Ascending aorta (tissue), 2 donors: ENCODE data around the gene STK26. TPM values are rescaled to one million over a fixed set of nuclear protein-coding genes. Genes with fewer than 3 reads are reported as not detected.
A peak's percentile ranks its signal among the peaks of the same experiment; 100 is the strongest.

Source experiments
- DNase-seq, 2 donors: peaks; one replicate each; pipeline ENCODE4 v3.0.0-alpha.2; 2019; ENCODE audit warnings: low spot score in 2 of 2
- H3K27ac ChIP-seq, 2 donors: fragments of 200-600 bp; sonication (generic); one replicate each; pipeline ENCODE4 v1.5.1; 2016 to 2017; ENCODE audit warnings: mild to moderate bottlenecking in 1 of 2
- H3K27me3 ChIP-seq: fragments of 200-600 bp; sonication (generic); one replicate; pipeline ENCODE4 v1.5.1; 2017
- H3K36me3 ChIP-seq, 2 donors: fragments of 200-600 bp; sonication (generic); one replicate each; pipeline ENCODE4 v1.5.1; 2016
- H3K4me1 ChIP-seq, 2 donors: fragments of 200-600 bp; sonication (generic); one replicate each; pipeline ENCODE4 v1.5.1; 2016 to 2017; ENCODE audit warnings: mild to moderate bottlenecking in 1 of 2
- H3K4me3 ChIP-seq, 2 donors: fragments of 200-600 bp; sonication (generic); one replicate each; pipeline ENCODE4 v1.5.1; 2016 to 2017; ENCODE audit warnings: mild to moderate bottlenecking in 1 of 2
- H3K9me3 ChIP-seq, 2 donors: fragments of 200-600 bp; sonication (generic); one replicate each; pipeline ENCODE4 v1.5.1; 2016
- intact Hi-C: fragments of 100-400 bp; cut with DNase I; formaldehyde crosslinking; loops from one replicate; pipeline ENCODE4 v1.15.1; 2023
- total RNA-seq: library from RNA; depleted of rRNA; stranded (reverse); fragments of >200 nt; gene quantifications from one replicate; pipeline ENCODE4 v1.1.0, GENCODE V29; 2016
- TF ChIP-seq, protein P1 (sequence below), 3 experiments: fragments of 200-600 bp in 2 of 3; fragments of 450-650 bp in 1 of 3; sonication (generic) in 2 of 3; IDR thresholded peaks; one replicate each; pipeline ENCODE4 v1.5.1; 2016 to 2019; ENCODE audit warnings: antibody characterized with exemption in 3 of 3, mild to moderate bottlenecking in 1 of 3, moderate library complexity in 1 of 3

Gene STK26
- total RNA-seq: 1.8 TPM

DNA sequence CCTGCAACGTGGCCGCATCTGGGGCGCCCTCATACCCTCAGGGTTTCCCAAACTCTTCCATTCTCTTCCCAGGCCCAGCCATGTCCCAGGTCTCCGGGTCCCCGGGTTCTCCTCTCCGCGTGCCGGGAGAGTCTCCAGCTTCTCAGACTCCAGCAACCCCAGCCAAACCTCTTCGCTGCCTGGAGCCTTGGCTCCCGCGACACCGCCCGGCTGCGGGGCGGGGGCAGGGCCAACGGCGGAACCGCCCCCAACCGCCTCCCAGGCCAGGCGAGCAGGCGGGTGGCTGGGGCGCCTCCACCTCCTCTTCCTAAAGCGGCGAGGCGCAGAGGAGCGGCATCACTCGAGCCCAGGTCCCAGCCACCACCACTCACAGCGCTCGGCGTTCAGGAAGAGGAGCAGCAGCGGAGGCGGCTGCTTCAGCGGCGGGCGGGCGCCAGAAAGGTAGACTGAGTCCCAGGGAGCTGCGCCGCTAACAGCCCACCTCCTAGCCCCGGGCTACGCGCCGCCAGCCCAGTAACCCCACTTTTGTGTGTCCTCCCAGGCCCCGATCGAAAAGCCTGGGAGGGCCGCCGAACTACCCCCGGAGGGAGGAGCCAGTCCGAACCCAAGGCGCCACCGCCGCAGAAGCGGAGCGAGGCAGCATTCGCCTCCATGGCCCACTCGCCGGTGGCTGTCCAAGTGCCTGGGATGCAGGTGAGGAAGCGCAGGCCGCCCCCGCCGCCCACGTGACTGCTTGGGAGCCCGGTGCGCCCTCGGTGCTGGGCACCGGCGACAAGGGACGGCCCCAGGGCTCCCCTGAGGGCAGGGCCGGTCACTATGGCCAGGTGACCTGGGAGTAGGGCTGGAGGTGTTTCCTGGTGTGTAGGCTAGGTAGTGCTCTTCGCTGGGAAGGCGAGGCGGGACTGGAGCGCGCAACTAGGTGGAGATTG is at the start of gene STK26:
TSS of gene STK26 (plus strand) at position 336 of the 929 bp plus-strand sequence. CDS start at position 652, 316 bp downstream.
- Histone ChIP-seq H3K9me3 (no peaks in the 10 kb centered on the region), H3K27me3 (no peaks in the 10 kb centered on the region), H3K27ac (peak within 1 kb of the TSS; percentile 11 to 55), H3K4me3 (peak within 1 kb of the TSS; percentile 60 to 83), H3K4me1 (no peaks in the 10 kb centered on the region), H3K36me3 (no peaks in the 10 kb centered on the region)
- intact Hi-C loops: loop anchor here (5.0 kb wide), 1 partner anchor 194 kb away; the partner anchor contains the start of gene RAP2C
- TF ChIP-seq, protein P1, sequence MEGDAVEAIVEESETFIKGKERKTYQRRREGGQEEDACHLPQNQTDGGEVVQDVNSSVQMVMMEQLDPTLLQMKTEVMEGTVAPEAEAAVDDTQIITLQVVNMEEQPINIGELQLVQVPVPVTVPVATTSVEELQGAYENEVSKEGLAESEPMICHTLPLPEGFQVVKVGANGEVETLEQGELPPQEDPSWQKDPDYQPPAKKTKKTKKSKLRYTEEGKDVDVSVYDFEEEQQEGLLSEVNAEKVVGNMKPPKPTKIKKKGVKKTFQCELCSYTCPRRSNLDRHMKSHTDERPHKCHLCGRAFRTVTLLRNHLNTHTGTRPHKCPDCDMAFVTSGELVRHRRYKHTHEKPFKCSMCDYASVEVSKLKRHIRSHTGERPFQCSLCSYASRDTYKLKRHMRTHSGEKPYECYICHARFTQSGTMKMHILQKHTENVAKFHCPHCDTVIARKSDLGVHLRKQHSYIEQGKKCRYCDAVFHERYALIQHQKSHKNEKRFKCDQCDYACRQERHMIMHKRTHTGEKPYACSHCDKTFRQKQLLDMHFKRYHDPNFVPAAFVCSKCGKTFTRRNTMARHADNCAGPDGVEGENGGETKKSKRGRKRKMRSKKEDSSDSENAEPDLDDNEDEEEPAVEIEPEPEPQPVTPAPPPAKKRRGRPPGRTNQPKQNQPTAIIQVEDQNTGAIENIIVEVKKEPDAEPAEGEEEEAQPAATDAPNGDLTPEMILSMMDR (IDR thresholded peaks at IDR 0.05): no peak
- peak; percentile 19 to 79 for DNase-seq

DNA sequence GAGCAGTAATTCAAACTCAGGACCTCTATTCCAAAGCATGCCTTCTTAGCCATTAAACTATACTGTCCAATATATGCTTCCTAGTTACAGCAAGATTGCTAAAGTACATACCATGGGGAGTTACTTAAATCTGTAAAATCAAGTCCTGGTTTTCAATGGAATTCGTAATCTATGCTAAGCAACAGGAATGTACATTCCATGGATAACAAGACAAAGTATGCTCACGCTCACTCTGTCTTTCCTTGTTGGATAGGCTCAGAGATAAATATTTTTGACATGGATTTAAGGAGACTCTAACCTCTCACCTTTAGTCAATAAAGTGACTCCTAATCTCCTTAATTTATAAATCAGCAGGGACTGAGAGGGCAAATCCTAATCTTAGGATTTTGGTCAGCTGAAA is 47.3 kb upstream of the STK26 start:
- no peak for DNase-seq
- no peaks in the 10 kb centered on the region for H3K9me3 ChIP-seq
- H3K36me3 ChIP-seq: no peaks in the 10 kb centered on the region
- H3K4me3 ChIP-seq: no peak overlapping the region
- no peaks in the 10 kb centered on the region for H3K4me1 ChIP-seq
- H3K27me3 ChIP-seq: no peaks in the 10 kb centered on the region
- no peak overlapping the region for H3K27ac ChIP-seq
- intact Hi-C loops: no loop called here
- TF ChIP-seq, protein P1 (IDR thresholded peaks at IDR 0.05): no peak

DNA sequence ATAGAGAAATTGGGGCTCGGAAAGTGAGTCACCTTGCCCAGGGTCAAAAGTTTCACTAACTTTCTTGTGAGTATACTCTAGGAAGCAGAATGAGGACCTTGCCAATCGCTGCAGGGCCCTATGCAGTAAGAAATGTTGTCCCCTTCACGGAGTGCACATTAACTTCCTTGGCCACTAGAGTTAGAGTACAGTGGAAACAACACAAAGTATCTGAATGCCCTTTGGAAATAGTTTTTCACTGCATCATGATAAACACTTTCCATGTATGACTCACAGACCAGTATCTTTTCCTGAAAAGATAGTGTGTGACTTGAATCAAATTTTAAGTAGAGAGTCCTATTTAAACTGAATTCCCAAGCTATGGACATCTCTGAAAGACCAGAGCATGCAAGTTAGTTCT is 45.5 kb upstream of the STK26 start:
- TF ChIP-seq, protein P1 (IDR thresholded peaks at IDR 0.05): no peak
- Histone ChIP-seq H3K9me3 (no peaks in the 10 kb centered on the region), H3K27me3 (no peaks in the 10 kb centered on the region), H3K36me3 (no peaks in the 10 kb centered on the region), H3K4me1 (no peaks in the 10 kb centered on the region), H3K4me3 (no peak overlapping the region), H3K27ac (no peak overlapping the region)
- no peak for DNase-seq
- intact Hi-C loops: no loop called here

DNA sequence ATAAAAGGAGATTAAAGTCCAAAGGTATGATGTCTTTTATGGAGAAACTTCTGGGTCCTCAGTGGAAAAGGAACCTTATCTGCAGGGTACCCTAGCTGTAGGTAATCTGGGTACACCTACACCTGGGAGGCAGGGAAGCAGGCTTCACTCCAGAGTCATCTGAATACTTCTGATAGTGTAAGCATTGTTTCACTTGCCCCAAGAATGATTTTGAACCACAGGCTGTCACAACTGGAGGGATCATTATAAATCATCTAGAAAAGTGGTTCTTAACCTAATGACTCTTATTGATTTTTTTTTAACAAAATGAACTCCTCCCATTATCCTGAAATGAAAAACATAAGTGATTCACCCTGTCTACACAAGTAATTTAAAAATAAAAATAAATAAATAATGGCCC is 44.0 kb upstream of the STK26 start:
- H3K36me3 ChIP-seq: no peaks in the 10 kb centered on the region
- no peak for DNase-seq
- no peaks in the 10 kb centered on the region for H3K4me1 ChIP-seq
- intact Hi-C loops: no loop called here
- TF ChIP-seq, protein P1 (IDR thresholded peaks at IDR 0.05): no peak
- H3K27me3 ChIP-seq: no peaks in the 10 kb centered on the region
- no peak overlapping the region for H3K27ac ChIP-seq
- no peaks in the 10 kb centered on the region for H3K9me3 ChIP-seq
- H3K4me3 ChIP-seq: no peak overlapping the region

DNA sequence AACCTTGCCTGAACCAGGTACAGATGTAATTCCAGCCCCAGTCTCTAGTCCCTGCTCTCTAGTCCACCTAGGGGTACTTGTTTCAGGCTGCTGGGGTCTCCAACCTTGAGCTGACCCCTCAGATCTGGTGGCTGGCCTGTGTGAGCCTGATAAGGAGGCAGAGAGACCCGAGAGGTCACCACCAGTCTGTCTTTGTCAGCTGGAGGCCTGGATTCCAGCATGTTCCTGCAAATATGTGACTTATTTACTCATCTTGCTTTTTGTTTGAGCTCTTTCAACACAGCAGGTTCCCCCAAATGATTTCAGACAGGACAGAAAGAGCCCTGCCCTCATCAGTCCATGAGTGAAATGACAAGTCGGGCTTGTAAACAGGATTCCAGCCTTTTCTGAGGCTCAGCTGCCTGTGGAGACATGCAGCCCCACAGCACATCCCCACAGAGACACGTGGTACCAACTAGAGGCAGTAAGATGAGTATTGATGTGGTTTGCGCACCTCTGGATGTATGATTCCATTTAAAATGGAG is 37.5 kb upstream of the STK26 start:
- H3K27ac ChIP-seq: no peak overlapping the region
- TF ChIP-seq, protein P1 (IDR thresholded peaks at IDR 0.05): no peak
- no peak for DNase-seq
- H3K4me1 ChIP-seq: no peaks in the 10 kb centered on the region
- H3K36me3 ChIP-seq: no peaks in the 10 kb centered on the region
- intact Hi-C loops: no loop called here
- no peaks in the 10 kb centered on the region for H3K27me3 ChIP-seq
- H3K4me3 ChIP-seq: no peak overlapping the region
- H3K9me3 ChIP-seq: no peaks in the 10 kb centered on the region
